Adrenal gland (tissue), 5 donors: Measurements from ENCODE around the gene CCDC180.

Experiments
- CTCF ChIP-seq, 6 experiments: fragments of 450-650 bp in 4 of 6; fragments of 200-600 bp in 2 of 6; sonication (generic) in 1 of 6; IDR thresholded peaks; 1 replicate in 5 of 6; 2 replicates in 1 of 6; pipeline versions ENCODE4 v1.5.1 to v1.8.0; 2016 to 2021; ENCODE audit warnings: antibody characterized with exemption in 6 of 6, mild to moderate bottlenecking in 2 of 6, moderate library complexity in 1 of 6
- POLR2A ChIP-seq, 2 donors: fragments of 450-650 bp; IDR thresholded peaks; one replicate each; pipeline ENCODE4 v1.6.1; 2017; ENCODE audit warnings: antibody characterized with exemption in 2 of 2, mild to moderate bottlenecking in 2 of 2, moderate library complexity in 1 of 2
- donor health status: DM: no; HTN: no; CAD: no.

GRCh38 chr9:97293207-97293721 lies 14.2 kb upstream of the CCDC180 start:
- TF ChIP-seq CTCF (IDR thresholded peaks at IDR 0.05): no peak
- TF ChIP-seq POLR2A (IDR thresholded peaks at IDR 0.05): no peak
